Activated CD4-positive, CD25-positive, alpha-beta regulatory T cell treated with anti-CD3 and anti-CD28 coated beads, Interleukin-2, amount 50 U/mL, for 72 hours (primary cell): Measurements from ENCODE around the gene ARL6IP4.
A peak's percentile ranks its signal among the peaks of the same experiment; 100 is the strongest.
"Not testable (repeated sequence)": the region's sequence is repeated elsewhere in the genome, so short reads cannot be mapped to it uniquely, and the experiment has no call there.

Experiments
- DNase-seq: peaks from one replicate; pipeline ENCODE4 v3.0.0; 2021

Gene ARL6IP4

DNA sequence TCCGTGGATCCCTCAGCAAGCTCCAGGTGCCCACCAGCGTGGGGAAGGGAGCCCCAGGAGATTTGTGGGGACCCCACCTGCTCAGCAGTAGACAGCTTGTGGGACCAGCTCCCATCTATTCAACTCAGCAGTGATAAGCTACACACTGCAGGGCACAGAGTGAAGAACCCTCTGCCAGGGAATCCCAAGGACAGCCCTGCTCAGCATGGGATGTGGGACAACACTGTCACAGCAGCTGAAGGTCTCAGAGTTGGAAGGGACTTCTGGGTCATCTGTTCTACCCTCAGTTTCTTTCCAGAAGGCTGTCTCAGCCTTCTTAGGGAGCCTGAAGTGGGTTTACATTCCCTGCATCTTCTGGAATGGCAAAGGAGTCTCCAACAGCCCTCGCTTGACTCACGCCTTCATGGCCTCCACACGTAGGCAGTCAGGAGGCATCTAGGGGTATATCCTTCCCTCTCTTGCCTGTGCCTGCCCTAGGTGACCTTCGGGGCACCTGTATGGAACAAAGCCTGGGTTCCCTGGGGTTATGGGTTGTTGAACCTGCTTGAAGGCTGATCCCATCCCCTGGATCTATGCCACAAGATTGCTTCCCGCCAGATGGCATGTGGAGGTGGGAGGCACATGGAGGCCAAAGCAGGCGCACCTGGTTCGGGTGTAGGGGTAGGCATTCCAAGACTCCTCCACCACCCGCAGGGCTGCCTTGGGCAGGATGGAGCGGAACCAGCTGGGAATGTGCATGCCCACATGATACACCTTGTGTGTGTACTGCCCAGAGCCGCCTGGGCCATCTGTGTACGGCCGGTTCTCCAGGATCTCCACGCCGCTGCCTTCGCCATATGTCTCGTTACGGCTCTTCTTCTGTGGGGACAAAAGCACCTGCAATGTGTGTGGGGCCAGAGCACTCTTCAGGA, 33.0 kb downstream of the ARL6IP4 start:
- DNase-seq, result no peak

DNA sequence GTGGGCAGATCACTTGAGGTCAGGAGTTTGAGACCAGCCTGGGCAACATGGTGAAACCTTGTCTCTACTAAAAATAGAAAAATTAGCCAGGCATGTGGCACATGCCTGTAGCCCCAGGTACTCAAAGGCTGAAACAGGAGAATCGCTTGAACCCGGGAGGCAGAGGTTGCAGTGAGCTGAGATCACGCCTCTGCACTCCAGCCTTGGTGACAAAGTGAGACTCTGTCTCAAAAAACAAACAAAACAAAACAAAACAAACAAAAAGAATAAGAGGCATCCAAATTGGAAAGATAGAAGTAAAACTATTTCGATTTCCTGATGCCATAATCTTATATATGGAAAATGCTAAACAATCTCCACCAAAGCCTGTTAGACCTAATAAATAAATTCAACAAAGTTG, 34.0 kb downstream of the ARL6IP4 start:
- DNase-seq, result not testable (repeated sequence)

DNA sequence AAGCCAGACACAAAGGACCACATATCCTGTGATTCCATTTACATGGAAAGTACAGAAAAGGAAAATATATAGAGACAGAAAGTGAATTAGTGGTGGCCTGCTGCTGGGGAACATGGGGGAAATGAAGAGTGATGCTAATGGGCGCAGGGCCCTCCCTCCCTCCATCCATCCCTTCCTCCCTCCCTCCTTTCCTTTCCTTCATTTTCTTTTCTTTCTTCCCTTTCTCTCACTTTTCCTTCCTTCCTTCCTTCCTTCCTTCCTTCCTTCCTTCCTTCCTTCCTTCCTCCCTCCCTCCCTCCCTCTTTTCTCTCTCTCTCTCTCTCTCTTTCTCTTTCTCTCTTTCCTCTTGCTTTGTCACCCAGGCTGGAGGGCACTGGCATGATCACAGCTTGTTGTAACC, 37.3 kb downstream of the ARL6IP4 start:
- DNase-seq, result no peak

DNA sequence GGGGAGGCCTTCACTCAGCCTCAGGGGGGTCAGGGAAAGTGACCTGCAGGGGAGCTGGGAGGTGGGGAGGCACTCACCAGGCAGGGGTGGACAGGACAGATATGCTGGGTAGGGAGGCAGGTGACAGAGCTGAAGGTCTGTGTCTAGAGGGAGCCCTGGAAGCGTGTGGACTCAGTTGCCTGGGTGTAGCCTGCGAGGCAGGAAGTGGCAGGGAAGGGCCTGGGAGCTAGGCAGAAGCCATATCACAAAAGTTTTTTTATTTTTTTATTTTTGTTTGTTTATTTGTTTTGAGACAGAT, 39.3 kb downstream of the ARL6IP4 start:
- no peak for DNase-seq

DNA sequence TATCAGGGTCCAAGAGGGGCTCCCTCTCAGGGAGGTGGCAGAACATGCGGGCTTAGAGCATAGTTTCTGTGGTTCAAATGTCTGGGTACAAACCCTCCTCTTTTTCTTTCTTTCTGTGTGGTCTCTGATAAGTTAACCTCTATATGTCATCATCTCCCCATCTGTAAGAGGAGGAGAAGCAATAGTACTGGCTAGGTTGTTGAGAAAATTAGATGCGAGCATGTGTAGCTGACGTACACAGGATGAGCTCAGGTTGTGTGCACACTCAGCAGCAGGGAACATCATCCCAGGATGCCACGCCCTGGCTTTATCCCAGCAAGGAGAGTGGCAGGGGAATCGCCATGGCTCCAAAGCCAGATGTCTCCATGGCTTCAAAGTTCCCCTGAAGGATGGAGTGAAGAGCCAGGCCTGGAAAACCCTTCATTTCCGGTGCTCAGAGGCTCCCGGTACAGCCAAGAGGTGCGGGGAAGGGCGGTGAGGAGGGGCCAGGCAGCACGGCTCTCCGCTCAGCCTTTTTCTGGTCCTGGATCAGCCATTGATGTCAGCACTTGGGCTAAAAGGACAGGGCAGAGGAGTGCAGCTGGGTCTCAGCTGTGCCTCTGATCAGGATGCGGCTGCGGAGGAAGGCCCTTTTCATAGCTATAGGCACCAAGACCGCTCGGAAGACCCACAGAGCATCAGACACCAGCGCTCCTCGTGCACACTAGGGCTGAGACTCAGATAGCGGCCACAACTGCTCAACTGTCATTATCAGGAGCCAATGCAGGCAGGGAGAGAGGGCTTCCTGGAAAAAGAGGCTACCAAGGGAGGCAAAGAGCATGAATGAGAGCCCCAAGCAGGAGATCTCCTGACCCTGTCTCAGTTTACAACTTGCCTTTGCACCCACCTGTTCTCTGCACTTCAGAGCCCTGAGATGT, 41.5 kb downstream of the ARL6IP4 start:
- no peak for DNase-seq

DNA sequence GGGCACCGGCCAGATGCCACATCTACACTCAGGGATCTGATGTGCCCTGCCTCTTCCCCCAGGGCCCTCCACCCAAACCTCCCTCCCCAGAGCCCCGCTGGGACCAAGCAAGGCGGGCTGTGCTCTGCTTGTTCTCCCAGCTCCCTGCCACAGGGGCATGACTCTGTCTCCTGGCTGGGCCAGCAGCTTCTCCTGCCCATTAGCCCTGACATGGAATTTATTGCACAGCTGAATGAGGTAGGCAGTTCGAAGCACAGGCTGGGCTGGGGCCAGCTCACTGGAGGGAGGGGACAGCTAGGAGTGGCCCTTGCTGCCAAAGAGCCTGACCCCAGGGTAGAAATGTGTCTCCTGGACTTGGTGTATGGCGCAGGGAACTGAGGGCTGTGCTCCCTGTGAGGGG, 42.4 kb downstream of the ARL6IP4 start:
- no peak for DNase-seq

DNA sequence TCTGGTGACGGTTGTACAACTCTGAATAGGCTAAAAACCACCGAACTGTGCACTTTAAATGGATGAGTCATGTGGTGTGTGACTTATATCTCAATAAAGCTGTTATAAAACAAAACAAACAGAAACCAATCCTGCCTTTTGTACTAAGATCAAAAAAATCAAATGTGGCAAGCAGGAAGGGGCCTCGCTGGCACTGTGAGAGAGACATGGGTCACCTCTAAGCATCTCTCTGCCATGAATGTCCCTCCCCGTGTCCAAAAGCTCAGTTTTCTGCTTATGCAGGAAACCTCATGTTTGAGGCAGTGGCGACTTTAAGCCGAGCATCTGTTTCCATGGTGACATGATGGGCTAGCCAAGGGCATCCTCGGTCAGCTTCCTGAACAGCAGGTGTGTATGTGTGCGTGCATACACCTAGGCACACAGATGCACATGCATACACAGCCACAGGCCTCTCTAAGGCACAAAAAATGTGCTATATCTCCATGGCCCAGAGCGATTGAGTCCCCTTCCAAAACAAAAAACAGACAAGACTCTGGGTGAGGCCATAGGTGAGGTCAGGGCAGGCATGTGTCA, 44.4 kb downstream of the ARL6IP4 start:
- DNase-seq, result peak; percentile 40

DNA sequence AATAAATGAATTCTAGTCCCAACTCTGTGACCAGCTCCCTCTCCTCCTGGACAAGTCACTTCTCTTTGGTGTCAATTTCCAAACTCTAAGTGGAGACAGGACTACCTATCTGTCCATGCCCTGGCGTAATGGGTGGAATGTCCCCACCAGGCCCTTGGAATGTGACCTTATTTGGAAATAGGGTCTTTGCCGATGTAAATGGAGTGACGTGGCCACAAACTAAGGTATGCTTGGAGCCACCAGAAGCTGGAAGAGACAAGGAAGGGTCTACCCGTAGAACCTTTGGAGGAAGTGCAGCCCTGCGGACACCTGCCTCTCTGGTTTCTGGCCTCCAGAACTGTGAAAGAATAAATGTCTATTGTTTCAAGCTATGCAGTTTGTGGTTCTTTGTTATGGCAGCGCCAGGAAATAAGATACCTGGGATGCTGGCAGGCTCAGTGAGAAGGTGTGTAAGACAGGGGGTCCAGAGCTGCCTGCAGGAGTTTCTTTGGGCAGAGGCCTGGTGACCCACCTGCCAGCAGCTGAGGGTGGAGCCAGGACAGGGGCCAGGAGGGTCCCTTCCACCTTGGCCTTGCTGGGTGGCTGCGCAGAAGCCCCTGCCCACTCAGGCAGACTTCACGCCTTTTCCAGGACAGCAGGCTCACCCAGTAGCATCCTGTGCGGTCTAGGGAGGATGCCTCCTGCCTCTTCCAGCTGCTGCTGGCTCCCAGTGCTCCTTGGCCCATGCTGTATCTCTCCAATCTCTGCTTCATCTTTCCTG, 45.8 kb downstream of the ARL6IP4 start:
- DNase-seq, result no peak

DNA sequence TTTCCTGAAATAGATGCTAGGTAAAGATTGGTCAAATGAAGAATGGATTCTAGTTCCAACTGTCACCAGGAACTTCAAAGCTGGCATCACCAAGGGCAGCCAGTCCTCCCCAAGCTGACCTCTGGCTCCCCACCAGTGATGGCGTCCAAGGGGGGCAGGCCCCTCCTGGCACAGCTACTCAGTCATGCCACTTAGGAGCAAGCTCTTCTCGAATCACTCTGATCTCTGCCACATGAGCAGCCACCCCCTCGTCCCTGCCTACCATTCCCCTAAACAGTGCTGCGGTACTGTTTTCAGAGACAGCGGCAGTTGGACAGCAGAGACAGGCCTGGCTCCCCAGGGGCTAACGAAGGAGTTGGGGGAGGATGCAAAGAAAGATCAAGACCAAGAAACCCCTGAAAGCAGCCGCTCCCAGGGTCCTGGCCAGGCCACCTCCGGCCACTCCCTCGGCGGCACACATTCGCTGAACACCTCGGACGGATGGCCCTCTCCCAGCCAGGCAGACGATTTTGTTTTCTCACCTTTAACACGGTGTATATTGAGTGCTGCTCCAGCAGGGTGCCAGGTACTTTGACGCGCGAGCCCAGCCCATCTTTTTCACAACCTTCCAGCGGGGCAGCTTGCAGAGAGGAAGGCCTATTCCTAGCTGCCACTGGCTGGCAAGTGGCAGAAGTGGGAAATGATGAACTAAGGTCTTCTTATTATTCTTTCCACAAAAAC, 47.4 kb downstream of the ARL6IP4 start:
- no peak for DNase-seq

DNA sequence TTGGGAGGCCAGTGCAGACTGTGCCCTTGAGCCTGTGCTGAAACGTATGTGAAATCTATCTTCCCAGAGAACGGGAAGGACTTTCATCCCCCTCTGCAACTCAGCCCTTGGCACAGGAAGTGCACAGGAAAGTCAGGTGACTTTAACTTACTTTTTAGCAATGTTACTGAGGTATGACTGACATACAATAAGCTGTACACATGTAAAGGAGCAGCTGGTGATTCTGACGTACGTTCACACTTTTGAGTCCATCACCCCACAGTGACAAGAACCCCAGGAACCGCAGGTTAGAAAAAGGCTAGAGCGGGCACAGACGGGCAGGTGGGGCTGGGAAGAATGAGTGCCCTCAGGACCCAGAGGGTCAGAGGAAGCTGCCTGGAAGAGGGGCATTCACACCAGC, 48.0 kb downstream of the ARL6IP4 start:
- DNase-seq, result no peak

DNA sequence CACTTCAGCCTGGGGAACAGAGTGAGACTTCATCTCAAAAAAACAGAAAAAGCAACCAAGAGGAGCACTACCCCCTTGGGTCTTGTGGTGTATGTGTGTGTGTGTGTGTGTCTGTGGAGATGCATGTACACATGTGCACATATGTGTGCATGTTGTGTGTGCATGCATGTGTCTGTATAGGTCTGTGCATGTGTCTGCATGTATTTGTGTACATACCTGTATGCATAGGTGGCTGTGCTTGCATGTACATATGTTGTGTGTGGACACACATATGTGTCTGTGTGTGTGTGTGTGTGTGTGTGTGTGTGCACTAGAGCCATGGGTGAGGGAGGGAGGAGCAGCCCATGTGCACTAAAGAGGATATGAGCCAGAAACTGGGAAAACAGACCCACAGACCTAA, 49.1 kb downstream of the ARL6IP4 start:
- DNase-seq, result no peak

DNA sequence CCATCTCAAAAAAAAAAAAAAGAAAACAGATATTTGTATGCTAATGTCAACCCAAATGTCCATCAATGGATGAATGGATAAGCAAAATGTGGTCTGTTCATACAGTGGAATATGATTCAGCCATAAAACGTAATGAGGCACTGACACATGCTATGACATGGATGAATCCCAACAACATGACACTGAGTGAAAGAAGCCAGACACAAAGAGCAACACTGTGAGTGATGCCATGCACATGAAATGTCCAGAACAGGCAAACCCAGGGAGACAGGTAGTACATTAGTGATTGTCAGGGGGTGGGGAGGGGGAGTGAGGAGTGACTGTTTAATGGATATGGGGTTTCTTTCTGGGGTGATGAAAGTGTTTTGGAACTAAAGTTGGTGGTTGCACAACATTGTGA, 50.2 kb downstream of the ARL6IP4 start:
- DNase-seq, result no peak

DNA sequence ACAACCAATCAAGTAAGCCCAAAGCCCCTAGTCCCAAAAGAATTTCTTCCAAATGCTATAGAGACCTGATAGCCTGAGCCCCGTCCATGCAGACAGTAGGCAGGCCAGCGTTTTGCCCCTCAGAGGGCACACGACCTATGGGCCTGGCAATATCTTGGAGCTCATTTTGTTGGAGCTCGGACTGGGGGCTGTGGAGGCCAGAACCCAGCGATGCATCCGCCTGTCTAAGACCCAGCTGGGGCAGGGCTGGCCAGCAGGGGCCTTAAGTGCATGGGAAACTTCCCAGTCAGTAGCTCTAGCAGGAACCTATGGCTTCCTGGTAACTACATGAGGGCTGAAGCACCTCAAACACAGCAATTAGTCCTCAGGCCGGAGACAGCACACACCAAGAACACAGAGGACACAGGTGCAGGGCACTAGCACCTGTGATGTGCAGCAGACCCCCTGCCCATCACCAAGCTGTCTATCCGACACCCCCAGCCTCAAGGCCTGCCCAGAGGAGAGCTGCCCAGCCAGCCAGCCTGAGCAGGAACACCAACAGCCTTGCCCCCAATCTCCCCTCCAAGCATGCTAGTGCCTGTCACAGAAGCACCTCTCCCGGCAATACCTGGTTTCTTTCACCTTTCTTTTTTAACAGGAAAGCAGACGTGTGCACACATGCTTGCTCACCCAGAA, 50.8 kb downstream of the ARL6IP4 start:
- DNase-seq, result no peak
